KMS-11 (cell line): ENCODE measurements around the gene WASF3.

ENCODE experiments used
- H2AFZ ChIP-seq: fragments of 200-600 bp; sonication (generic); 2 replicates; pipeline ENCODE4 v1.6.1; 2016; ENCODE audit warnings: antibody characterized with exemption, mixed run types, low read depth
- H3K27ac ChIP-seq: fragments of 200-600 bp; sonication (generic); 2 replicates; pipeline ENCODE4 v1.6.1; 2016; ENCODE audit warnings: mild to moderate bottlenecking, mixed run types
- H3K27me3 ChIP-seq: fragments of 200-600 bp; sonication (generic); 2 replicates; pipeline ENCODE4 v1.6.1; 2017; ENCODE audit warnings: mild to moderate bottlenecking, low read depth, mixed run types, moderate library complexity; ENCODE audit not compliant: insufficient read depth
- H3K36me3 ChIP-seq: fragments of 200-600 bp; sonication (generic); 2 replicates; pipeline ENCODE4 v1.6.1; 2017; ENCODE audit warnings: mild to moderate bottlenecking, mixed run types; ENCODE audit not compliant: insufficient read depth
- H3K4me1 ChIP-seq: fragments of 200-600 bp; sonication (generic); 2 replicates; pipeline ENCODE4 v1.6.1; 2016; ENCODE audit warnings: mild to moderate bottlenecking, low read depth, mixed run types; ENCODE audit not compliant: poor library complexity, severe bottlenecking
- H3K4me2 ChIP-seq: fragments of 200-600 bp; sonication (generic); 2 replicates; pipeline ENCODE4 v1.7.0; 2016; ENCODE audit warnings: mild to moderate bottlenecking, mixed run types
- H3K4me3 ChIP-seq: fragments of 200-600 bp; sonication (generic); IDR thresholded peaks from 2 replicates; pipeline ENCODE4 v1.6.1; 2017; ENCODE audit warnings: low read depth, low read length, mixed read lengths; ENCODE audit not compliant: insufficient read depth
- H3K79me2 ChIP-seq: fragments of 200-600 bp; sonication (generic); 2 replicates; pipeline ENCODE4 v1.6.1; 2016; ENCODE audit warnings: low read depth, mixed run types; ENCODE audit not compliant: insufficient read depth
- H3K9ac ChIP-seq: fragments of 200-600 bp; sonication (generic); 2 replicates; pipeline ENCODE4 v1.6.1; 2016; ENCODE audit warnings: mild to moderate bottlenecking, mixed run types
- H4K20me1 ChIP-seq: fragments of 200-600 bp; sonication (generic); 2 replicates; pipeline ENCODE4 v1.6.1; 2016; ENCODE audit warnings: mild to moderate bottlenecking, mixed run types; ENCODE audit not compliant: insufficient read depth
- TF ChIP-seq, protein P1 (sequence below): fragments of 200-600 bp; sonication (generic); conservative IDR thresholded peaks from 2 replicates; pipeline ENCODE4 v1.6.1; 2017; ENCODE audit warnings: low read depth, mild to moderate bottlenecking, antibody characterized with exemption, low read length, moderate library complexity, mixed read lengths

Gene WASF3

DNA sequence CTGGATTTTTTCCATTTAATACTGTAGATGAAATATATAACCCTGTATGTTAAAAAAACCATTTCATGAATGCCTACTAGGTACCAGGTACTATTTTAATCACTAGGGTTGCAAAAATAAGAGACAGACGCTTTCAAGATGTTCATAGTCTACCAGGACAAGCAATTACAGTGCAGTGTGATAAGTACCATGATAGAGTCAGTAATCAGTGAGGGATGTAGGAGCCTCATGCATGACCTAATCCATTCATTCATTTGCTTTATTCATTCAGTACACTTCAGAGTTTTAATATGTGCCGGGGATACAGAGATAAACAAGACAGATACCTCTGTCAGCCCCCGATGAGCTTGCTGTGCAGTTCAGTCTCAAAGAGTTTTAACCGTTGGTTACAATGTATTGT lies 3.0 kb downstream of the WASF3 start:
- Histone ChIP-seq H3K27me3 (no peaks in the 10 kb centered on the region), H3K4me1 (peaks cover 4% of the 10 kb centered on the region), H3K79me2 (no peaks in the 10 kb centered on the region), H3K9ac (no peak overlapping the region), H3K4me3 (no peak overlapping the region), H3K36me3 (no peaks in the 10 kb centered on the region), H4K20me1 (no peaks in the 10 kb centered on the region), H2AFZ (no peak overlapping the region), H3K27ac (no peak overlapping the region), H3K4me2 (no peak overlapping the region)
- TF ChIP-seq, protein P1, sequence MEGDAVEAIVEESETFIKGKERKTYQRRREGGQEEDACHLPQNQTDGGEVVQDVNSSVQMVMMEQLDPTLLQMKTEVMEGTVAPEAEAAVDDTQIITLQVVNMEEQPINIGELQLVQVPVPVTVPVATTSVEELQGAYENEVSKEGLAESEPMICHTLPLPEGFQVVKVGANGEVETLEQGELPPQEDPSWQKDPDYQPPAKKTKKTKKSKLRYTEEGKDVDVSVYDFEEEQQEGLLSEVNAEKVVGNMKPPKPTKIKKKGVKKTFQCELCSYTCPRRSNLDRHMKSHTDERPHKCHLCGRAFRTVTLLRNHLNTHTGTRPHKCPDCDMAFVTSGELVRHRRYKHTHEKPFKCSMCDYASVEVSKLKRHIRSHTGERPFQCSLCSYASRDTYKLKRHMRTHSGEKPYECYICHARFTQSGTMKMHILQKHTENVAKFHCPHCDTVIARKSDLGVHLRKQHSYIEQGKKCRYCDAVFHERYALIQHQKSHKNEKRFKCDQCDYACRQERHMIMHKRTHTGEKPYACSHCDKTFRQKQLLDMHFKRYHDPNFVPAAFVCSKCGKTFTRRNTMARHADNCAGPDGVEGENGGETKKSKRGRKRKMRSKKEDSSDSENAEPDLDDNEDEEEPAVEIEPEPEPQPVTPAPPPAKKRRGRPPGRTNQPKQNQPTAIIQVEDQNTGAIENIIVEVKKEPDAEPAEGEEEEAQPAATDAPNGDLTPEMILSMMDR, result no peak

DNA sequence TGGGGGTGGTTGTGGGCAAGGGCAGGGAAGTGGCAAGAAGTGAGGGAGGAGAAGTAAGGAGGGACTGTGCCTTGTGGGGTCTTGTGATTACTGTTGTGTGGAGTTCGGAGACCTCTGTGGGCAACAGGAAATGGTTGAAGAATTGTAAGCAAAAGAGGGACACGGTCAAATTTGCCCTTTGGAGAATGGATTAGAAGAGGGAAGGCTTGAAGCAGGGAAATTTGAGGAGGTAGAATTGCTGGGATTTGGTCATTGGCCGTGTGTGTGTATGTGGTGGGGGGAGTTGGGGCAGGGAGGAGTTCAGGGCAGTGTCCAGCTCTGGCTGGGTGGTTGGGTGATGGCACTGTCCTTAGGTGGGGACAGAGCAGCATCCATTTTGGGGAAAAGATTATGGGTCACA lies 3.6 kb downstream of the WASF3 start:
- H3K4me2 ChIP-seq, result no peak overlapping the region
- no peak overlapping the region for H3K4me3 ChIP-seq

DNA sequence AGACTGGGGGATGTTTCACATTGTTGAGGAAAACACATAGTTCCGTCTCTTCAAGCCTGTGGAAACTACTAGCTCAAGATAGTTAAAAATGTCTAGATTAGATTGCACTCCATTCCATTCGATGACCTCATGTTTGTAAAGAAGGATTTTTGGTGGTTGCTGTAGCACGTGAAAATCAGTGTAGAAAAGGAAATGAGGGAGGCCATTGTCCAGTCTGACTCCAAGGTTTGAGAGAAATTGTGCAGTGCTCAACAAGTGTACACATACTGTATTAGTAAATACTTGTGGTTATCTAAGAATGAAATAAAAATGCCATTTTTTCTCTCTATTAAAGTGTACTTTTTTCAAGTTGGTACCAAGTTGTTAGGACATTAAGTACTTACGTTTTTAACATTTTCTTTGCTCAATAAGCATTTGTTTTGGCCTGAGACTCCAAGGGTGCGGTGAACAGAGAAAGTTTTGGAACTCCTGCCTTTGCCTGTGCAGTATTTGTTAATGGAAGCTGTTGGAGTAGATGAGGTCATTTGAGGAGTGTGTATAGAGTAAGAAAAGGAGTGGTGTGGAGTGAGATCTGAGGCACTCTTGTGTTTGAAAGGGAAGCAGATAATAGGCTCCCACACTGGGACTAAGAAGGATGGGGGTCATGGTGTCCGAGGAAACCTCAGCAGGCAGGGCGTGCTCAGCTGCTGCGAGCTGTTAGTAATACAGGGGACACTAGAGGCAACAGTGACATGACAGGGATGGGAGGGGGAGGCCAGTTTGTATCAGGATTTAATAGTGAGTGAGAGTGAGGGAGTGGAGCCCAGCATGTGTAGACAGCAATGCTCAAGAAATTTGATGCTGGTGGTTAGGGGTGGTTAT lies 4.4 kb downstream of the WASF3 start:
- Histone ChIP-seq H3K36me3 (no peaks in the 10 kb centered on the region), H3K4me1 (peaks cover 2% of the 10 kb centered on the region), H3K27me3 (no peaks in the 10 kb centered on the region), H3K27ac (no peak overlapping the region), H3K79me2 (no peaks in the 10 kb centered on the region), H3K9ac (no peak overlapping the region), H3K4me2 (no peak overlapping the region), H4K20me1 (no peaks in the 10 kb centered on the region), H2AFZ (no peak overlapping the region), H3K4me3 (no peak overlapping the region)
- TF ChIP-seq, protein P1, result no peak

More for the DNA sequence above, 3.6 kb downstream of the WASF3 start:
- H3K27me3 ChIP-seq, result no peaks in the 10 kb centered on the region
- H4K20me1 ChIP-seq, result no peaks in the 10 kb centered on the region
- H2AFZ ChIP-seq, result no peak overlapping the region
- no peak overlapping the region for H3K27ac ChIP-seq
- TF ChIP-seq, protein P1, result no peak
- H3K36me3 ChIP-seq, result no peaks in the 10 kb centered on the region
- H3K4me1 ChIP-seq, result peaks cover 4% of the 10 kb centered on the region
- no peak overlapping the region for H3K9ac ChIP-seq
- H3K79me2 ChIP-seq, result no peaks in the 10 kb centered on the region

DNA sequence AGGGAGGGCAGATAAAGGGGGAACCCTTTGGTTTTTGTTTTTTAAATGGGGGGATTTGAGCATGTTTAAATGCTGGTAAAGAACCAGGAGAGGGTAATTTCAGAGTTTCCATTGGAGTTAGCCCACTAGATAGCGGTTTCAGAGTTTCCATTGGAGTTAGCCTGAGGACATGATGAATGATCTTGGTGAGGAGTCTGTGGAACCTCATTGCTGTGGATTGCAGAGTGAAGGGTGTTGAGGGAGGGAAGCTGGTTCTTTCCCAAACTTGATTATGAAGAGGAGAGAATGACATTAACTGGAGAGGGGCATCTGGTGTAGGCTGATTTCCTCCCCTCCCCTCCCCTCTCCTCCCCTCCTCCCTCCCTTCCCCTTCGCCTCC lies 5.0 kb downstream of the WASF3 start:
- H3K27ac ChIP-seq, result no peak overlapping the region
- H3K4me3 ChIP-seq, result no peak overlapping the region
- no peaks in the 10 kb centered on the region for H3K4me1 ChIP-seq
- no peaks in the 10 kb centered on the region for H3K79me2 ChIP-seq
- H3K9ac ChIP-seq, result no peak overlapping the region
- H3K4me2 ChIP-seq, result no peak overlapping the region
- H3K36me3 ChIP-seq, result no peaks in the 10 kb centered on the region
- no peaks in the 10 kb centered on the region for H3K27me3 ChIP-seq
- no peaks in the 10 kb centered on the region for H4K20me1 ChIP-seq
- H2AFZ ChIP-seq, result no peak overlapping the region
- TF ChIP-seq, protein P1, result no peak
